Activated naive CD4-positive, alpha-beta T cell treated with anti-CD3 and anti-CD28 coated beads, Interleukin-2, amount 50 U/mL, for 72 hours (primary cell): Measurements from ENCODE around the gene OR7C1. TPM values are rescaled to one million over a fixed set of nuclear protein-coding genes. Genes with fewer than 3 reads are reported as not detected.

Experiments
- ATAC-seq, 2 donors: fragments of 150-1000 bp; cut with Tn5 transposase; 2 replicates each; pipeline ENCODE4 v1.10.0; 2021; ENCODE audit warnings: mild to moderate bottlenecking in 2 of 2, moderate library complexity in 2 of 2
- DNase-seq, 2 donors: peaks; one replicate each; pipeline ENCODE4 v3.0.0; 2021 to 2022; ENCODE audit warnings: low spot score in 2 of 2
- H3K27ac Mint-ChIP-seq, 2 donors: one replicate each; pipeline ENCODE4 v1.8.0; 2022; ENCODE audit warnings: mild to moderate bottlenecking in 2 of 2, mixed read lengths in 2 of 2
- H3K36me3 Mint-ChIP-seq, 2 donors: one replicate each; pipeline ENCODE4 v1.8.0; 2022; ENCODE audit warnings: mixed read lengths in 2 of 2
- H3K9me3 Mint-ChIP-seq, 2 donors: one replicate each; pipeline ENCODE4 v1.8.0; 2022; ENCODE audit warnings: mixed read lengths in 2 of 2
- total RNA-seq, 2 donors: library from RNA; stranded (reverse); gene quantifications; one replicate each; pipeline ENCODE4 v1.2.3, GENCODE V29; 2022

Gene OR7C1
- total RNA-seq, 2 donors from 2014 or later: not detected

DNA sequence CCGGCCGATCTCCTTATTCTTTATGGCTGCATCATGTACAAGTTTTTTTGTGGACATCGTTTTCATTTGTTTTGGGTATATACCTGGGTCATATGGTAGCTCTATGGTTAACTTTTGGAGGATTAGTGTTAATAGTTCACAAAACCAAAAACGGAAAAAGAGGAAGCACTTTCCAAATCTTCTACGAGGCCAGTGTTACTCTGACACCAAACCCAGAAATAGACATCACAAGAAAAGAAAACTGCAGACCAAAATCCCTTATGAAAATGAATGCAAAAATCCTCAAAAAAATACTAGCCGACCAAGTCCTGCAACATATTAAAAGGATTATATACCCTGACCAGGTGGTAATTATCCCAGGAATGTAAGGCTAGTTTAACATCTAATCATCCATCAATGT, 86.4 kb downstream of the OR7C1 start:
- ATAC-seq: no peak
- no peaks in the 10 kb centered on the region for H3K36me3 Mint-ChIP-seq

More for the DNA sequence above, 86.4 kb downstream of the OR7C1 start:
- no peak for DNase-seq
- Mint-ChIP-seq H3K9me3 (no peaks in the 10 kb centered on the region), H3K27ac (no peak overlapping the region)

Other genes starting within 250 kb of the OR7C1 start
- gene ADGRE3, start 160.3 kb downstream of the OR7C1 start, total RNA-seq: not detected
- gene ZNF333, start 145.1 kb downstream of the OR7C1 start, total RNA-seq: 10 to 100 TPM; 12.1 to 49.7 TPM
- 1 to 10 TPM; 1.2 to 4.7 TPM for gene ADGRE2, start 56.6 kb downstream of the OR7C1 start, total RNA-seq
- gene OR7A5, start within 50 bp of the OR7C1 start, total RNA-seq: not detected
- gene OR7A10, start 13.7 kb upstream of the OR7C1 start, total RNA-seq: not detected
- gene OR7A17, start 50.9 kb upstream of the OR7C1 start, total RNA-seq: not detected
- gene OR7C2, start 106.3 kb upstream of the OR7C1 start, total RNA-seq: not detected
- not detected for gene SLC1A6, start 144.7 kb upstream of the OR7C1 start, total RNA-seq
- gene CASP14, start 214.3 kb upstream of the OR7C1 start, total RNA-seq: not detected
- not detected for gene OR1I1, start 247.0 kb upstream of the OR7C1 start, total RNA-seq